NT2/D1 (cell line): ENCODE measurements around the gene OPCML.

Source experiments
- SUZ12 ChIP-seq: IDR thresholded peaks from 2 replicates; pipeline ENCODE4 v1.6.1; 2011; ENCODE audit not compliant: insufficient read length, insufficient read depth; ENCODE audit errors: extremely low read depth
- YY1 ChIP-seq: IDR thresholded peaks from 2 replicates; pipeline ENCODE4 v1.6.1; 2011; ENCODE audit not compliant: insufficient read length, insufficient read depth

- TF ChIP-seq YY1, result no peak
- TF ChIP-seq SUZ12, result no peak
These were observed 340.4 kb downstream of the OPCML start for GRCh38 chr11:133191931-133192330.
